Limb (tissue), 2 donors: ENCODE results near the gene SMAD2.

Experiments
- DNase-seq, 2 donors: peaks; one replicate each; pipeline ENCODE4 v3.0.0-alpha.2; 2016; ENCODE audit errors: extremely low spot score in 2 of 2

Gene SMAD2

GRCh38 chr18:47932190-47932589 lies 1.7 kb upstream of the SMAD2 start:
- DNase-seq: no peak

DNA sequence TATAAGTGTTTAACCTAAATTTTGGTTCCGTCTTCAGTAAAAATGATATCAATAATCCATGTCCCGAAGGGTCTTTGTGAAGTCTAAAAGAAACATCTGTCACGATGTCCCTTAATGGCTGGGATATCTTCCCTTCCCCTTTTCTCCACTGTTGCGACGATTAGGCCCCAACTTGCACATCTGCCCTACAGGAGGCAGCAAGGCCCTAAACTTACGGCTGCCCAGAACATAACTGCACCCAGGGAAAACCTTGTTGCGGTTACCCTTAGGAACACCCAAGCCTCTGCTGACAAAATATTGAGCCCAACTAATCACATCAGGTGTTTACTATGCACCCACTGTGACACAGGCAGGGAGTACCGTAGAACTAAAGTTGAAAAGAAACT lies 1.3 kb upstream of the SMAD2 start:
- no peak for DNase-seq

GRCh38 chr18:47930931-47931717 lies 665 bp upstream of the SMAD2 start:
- peak; percentile 95 to 97 for DNase-seq

DNA sequence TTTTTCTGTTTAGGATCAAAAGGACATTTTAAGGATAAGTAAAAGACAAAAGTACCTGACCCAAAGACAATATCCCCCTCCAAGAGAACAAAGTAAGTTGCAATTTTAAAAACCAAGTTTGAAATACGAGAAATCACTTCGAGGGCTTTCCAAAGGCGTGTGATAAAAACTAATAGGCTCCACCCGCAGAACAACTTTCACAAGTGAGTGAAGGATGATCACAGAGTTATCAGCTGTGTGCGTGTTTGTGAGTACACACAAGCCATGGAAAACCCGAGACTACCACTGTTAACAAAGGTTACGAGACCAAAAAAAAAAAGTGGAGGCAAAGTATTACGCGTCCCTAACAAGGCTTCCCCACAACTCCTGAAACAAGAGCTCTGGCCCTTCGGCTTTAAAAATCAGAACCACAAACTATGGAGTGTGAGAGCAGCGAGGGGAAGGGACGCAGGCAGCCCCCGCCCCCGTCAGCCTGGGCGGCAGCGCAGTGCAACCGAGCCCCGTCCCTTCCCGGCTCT lies 719 bp downstream of the SMAD2 start:
- peak in 1 of 2 donors; percentile 42 for DNase-seq

DNA sequence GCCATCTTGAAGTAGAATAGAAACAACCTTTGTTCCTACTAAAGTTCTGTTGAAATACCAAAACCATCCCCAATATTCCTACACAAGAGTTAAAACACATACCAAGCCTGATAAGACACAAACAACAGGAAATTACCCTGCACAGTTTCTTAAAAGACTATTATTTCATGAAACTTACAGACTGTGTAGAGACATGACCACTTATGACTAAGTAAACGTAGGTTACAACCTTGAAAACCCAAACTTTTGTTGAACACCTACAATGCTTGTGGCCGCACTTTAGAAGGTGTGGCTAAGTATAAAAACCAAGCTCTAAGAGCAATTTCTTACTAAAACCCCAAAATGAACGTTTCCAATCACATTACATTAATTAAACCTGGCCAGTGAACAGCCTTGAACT lies 2.0 kb downstream of the SMAD2 start:
- no peak for DNase-seq

DNA sequence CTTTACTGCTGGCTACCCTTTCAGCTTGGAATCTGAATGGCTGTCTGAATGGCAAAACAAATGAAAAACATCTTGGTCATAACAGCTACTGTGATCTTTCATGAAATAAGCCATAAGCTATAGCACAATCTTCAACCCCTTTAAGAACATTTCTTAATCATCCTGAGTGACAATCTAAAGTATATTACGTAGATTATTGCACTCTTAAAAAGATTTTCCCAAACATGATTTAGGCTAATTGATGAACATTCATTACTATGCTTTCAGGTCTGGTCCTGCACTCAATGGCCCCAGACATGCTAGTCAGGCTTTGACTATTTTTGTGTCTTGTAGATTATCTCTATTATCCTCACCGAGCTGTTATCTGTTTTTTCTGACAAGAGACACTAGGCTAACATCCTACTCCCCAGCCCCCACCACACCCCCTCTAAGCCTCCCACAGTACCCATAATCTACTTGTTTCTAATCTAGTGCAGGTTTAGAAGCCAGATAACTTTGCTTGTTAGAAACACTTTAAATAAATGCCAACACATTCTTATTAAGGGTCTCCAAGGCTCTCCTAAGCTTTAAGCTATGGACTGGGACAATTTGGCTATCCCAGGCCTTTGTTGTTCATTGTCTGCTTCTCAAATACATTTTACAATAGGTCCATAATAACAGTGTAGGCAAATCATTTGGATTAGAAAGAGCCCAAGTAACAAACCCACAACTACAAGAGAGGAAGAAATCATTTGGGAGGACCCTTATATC lies 4.2 kb downstream of the SMAD2 start:
- no peak for DNase-seq

- DNase-seq: no peak
Measured at GRCh38 chr18:47919916-47920315, 10.5 kb downstream of the SMAD2 start.

- DNase-seq: no peak
Measured at GRCh38 chr18:47917923-47918610, 12.4 kb downstream of the SMAD2 start.

GRCh38 chr18:47915930-47916329 lies 14.5 kb downstream of the SMAD2 start:
- DNase-seq: no peak

- no peak for DNase-seq
Measured at GRCh38 chr18:47915229-47915628, 15.2 kb downstream of the SMAD2 start.

- no peak for DNase-seq
Measured at GRCh38 chr18:47912794-47913585, 17.5 kb downstream of the SMAD2 start.

DNA sequence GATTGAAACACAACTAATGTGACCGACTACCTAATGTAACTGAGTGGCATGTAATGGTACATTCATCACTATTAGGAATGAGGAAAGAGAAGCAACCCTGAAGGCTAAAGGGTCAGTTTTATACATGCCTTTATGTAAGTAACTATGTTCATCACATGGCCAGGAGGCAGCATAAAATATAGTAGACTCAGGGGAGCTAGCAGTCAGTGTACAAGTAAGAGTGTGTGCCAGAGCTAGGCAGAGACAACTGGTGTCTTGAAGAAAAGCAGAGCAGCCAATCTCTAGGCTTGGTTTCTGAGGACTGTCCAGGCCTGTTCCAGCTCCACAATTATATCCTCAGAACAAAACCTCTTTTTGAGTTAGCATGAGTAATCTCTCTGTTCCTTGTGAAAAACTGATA lies 18.1 kb downstream of the SMAD2 start:
- no peak for DNase-seq

- no peak for DNase-seq
Measured at GRCh38 chr18:47911877-47912276, 18.6 kb downstream of the SMAD2 start.

GRCh38 chr18:47909484-47909883 lies 21.0 kb downstream of the SMAD2 start:
- DNase-seq: no peak

DNA sequence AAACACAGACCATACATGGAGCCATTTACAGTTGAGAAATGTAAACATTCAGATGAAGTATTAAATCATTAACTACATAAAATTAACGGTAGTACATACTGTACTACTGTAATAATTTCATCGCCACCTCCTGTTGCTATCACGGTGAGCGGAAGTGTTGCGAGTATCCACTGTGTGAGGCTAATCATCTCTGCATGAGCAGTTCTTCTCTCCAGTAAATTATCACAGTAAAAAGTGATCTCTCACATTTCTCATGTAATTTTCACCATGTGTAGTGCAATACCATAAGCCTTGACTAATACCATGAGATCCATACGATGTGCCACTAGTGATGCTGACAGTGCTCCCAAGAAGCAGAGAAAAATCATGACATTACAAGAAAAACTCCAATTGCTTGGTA lies 21.9 kb downstream of the SMAD2 start:
- no peak for DNase-seq

DNA sequence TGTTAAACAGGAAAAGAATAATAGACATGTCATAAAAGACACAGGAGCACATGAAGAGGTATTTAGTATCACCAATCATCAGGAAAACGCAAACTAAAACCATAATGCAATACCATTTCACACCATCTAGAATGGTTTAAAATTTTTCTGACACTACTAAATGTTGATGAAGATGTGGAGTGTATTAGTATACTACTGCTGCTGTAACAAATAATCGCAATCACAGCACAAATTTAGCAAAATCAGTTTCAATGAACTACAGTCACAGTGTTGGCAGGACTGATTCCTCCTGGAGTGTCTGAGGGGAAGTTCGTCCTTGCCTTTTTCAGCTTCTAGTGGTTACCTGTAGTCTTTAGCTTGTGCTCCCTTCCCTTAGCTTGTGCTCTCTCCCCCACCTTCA lies 24.1 kb downstream of the SMAD2 start:
- no peak for DNase-seq

GRCh38 chr18:47903809-47904208 lies 26.6 kb downstream of the SMAD2 start:
- no peak for DNase-seq

GRCh38 chr18:47901624-47902362 lies 28.7 kb downstream of the SMAD2 start:
- DNase-seq: no peak

DNA sequence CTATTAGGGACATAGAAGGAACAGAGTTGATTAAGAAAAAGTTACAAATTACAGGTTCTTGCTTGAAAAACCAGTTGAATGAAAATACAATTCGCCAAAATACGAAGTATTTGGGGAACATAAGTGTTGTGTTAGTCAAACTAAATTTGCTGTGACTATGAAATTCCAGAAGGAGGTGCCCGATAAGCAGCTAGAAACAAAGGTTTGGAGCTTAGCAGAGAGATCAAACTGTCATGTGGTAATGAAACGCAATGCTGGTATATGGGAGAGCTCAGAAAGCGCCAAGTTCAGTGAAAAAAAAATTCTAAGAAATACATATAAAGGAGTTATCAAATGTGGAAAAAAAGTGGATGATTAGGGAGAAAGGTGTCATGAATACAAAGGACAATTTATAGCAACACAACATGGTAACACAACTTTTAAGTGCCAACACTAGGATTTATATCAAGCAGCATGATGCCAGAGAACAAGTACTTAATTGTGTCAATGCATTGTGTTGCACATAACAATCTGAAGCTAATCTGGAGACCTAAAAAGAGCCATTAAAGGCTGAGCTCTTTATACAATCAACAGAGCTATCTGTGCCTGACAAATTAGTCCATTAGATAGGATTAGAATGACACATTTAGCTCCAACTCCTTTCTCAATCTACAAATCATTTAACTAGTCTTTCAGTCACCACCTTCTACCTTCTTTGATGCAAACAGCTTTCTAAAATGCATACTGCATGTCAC lies 31.2 kb downstream of the SMAD2 start:
- no peak for DNase-seq

- DNase-seq: no peak
Measured at GRCh38 chr18:47898696-47899095, 31.8 kb downstream of the SMAD2 start.
